ENCODE results near the gene FLOT1. TPM values are rescaled to one million over a fixed set of nuclear protein-coding genes. Genes with fewer than 3 reads are reported as not detected.
A peak's percentile ranks its signal among the peaks of the same experiment; 100 is the strongest.

Gene FLOT1
- total and polyA plus RNA-seq, 9 of the 15 experiments (the other 6 are each of a cell fraction or from before 2014, with no cell fraction given), result 11.7 to 149 (median 118) TPM

DNA sequence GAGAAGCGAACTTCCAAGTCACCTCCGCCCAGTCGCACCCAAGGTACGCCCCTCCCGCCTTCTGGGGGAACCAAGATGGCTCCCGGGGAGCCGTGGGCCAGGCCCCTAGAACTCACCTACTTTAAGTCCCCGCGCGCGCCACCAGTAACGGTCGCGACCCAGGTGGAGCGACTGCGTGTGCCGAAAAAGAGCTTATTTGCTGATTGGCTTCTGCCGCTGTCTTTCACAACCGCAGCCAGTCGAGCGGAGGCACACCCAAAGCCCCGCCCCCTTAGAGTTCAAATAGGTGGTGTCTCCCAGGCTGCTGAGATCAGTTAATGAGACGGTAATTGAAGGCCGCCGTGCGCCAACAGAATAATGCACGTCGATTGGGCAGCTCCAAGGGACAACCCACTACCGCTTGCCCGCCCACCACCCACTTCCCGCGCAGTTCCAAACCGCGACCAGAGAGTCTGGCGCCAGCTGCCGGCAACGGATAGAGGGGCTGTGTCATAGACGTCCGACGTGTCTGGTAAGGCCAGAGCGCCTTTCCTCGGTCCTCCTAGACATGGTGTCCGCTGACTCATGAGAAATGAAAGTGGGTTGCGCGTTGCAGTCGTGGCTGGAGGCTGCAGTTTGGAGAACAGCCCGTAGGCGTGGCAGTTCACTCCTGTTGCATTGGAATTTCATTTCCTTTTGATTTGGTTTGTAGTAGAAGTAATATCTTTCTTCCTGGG, 25.2 kb downstream of the FLOT1 start, which contains the start of gene MDC1 (continued):
- TF ChIP-seq, protein P1, sequence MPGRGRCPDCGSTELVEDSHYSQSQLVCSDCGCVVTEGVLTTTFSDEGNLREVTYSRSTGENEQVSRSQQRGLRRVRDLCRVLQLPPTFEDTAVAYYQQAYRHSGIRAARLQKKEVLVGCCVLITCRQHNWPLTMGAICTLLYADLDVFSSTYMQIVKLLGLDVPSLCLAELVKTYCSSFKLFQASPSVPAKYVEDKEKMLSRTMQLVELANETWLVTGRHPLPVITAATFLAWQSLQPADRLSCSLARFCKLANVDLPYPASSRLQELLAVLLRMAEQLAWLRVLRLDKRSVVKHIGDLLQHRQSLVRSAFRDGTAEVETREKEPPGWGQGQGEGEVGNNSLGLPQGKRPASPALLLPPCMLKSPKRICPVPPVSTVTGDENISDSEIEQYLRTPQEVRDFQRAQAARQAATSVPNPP (IDR thresholded peaks at IDR 0.05; ENCODE audit: borderline replicate concordance, insufficient read depth, insufficient read length), result no peak
- TF ChIP-seq ZNF717 (CRISPR knock-in tag; IDR thresholded peaks at IDR 0.05), result no peak
- no peak for TF ChIP-seq ZNF644 (tag; IDR thresholded peaks at IDR 0.05; ENCODE audit: low read depth)
- TF ChIP-seq GATAD2A (IDR thresholded peaks at IDR 0.05), result peak; percentile 58; the same call in 1 of the 2 replicates
- TF ChIP-seq ZNF134 (CRISPR knock-in tag; conservative IDR thresholded peaks at IDR 0.05), result no peak
- TF ChIP-seq GABPB1 (CRISPR knock-in tag; IDR thresholded peaks at IDR 0.05), result peak; percentile 80
- TF ChIP-seq TEAD1 (CRISPR knock-in tag; IDR thresholded peaks at IDR 0.05), result peak; percentile 69 to 95; a peak in 3 of 4 replicates
- TF ChIP-seq STAT6 (CRISPR knock-in tag; IDR thresholded peaks at IDR 0.05), result no peak; the same call in 1 of the 2 replicates
- TF ChIP-seq, protein P2, sequence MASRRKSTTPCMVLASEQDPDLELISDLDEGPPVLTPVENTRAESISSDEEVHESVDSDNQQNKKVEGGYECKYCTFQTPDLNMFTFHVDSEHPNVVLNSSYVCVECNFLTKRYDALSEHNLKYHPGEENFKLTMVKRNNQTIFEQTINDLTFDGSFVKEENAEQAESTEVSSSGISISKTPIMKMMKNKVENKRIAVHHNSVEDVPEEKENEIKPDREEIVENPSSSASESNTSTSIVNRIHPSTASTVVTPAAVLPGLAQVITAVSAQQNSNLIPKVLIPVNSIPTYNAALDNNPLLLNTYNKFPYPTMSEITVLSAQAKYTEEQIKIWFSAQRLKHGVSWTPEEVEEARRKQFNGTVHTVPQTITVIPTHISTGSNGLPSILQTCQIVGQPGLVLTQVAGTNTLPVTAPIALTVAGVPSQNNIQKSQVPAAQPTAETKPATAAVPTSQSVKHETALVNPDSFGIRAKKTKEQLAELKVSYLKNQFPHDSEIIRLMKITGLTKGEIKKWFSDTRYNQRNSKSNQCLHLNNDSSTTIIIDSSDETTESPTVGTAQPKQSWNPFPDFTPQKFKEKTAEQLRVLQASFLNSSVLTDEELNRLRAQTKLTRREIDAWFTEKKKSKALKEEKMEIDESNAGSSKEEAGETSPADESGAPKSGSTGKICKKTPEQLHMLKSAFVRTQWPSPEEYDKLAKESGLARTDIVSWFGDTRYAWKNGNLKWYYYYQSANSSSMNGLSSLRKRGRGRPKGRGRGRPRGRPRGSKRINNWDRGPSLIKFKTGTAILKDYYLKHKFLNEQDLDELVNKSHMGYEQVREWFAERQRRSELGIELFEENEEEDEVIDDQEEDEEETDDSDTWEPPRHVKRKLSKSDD (conservative IDR thresholded peaks at IDR 0.05; ENCODE audit: low read length), result peak; percentile 92
- TF ChIP-seq GTF2F1 (IDR thresholded peaks at IDR 0.05; ENCODE audit: low read depth, low read length), result peak; percentile 87; the same call in 1 of the 2 replicates
- TF ChIP-seq NCOA6 (IDR thresholded peaks at IDR 0.05), result no peak
- peak; percentile 7; the same call in 1 of the 2 replicates for TF ChIP-seq NR4A1 (CRISPR knock-in tag; IDR thresholded peaks at IDR 0.05)
- TF ChIP-seq NR4A1 (tag; IDR thresholded peaks at IDR 0.05), result no peak
- TF ChIP-seq ZKSCAN1 (IDR thresholded peaks at IDR 0.05; ENCODE audit: low read depth, low read length), result peak; percentile 88
- TF ChIP-seq RCOR1 (IDR thresholded peaks at IDR 0.05; ENCODE audit: borderline replicate concordance in 1 of 2, low read depth in 2 of 2, low read length in 2 of 2), result peak; percentile 10 to 82
- no peak for TF ChIP-seq FOXJ3 (CRISPR knock-in tag; IDR thresholded peaks at IDR 0.05)
- peak; percentile 53 for TF ChIP-seq SAP30 (IDR thresholded peaks at IDR 0.05; ENCODE audit: borderline replicate concordance, insufficient read depth, low read depth, low read length, poor library complexity, severe bottlenecking)
- TF ChIP-seq, protein P3, sequence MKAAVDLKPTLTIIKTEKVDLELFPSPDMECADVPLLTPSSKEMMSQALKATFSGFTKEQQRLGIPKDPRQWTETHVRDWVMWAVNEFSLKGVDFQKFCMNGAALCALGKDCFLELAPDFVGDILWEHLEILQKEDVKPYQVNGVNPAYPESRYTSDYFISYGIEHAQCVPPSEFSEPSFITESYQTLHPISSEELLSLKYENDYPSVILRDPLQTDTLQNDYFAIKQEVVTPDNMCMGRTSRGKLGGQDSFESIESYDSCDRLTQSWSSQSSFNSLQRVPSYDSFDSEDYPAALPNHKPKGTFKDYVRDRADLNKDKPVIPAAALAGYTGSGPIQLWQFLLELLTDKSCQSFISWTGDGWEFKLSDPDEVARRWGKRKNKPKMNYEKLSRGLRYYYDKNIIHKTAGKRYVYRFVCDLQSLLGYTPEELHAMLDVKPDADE (conservative IDR thresholded peaks at IDR 0.05; ENCODE audit: control insufficient read depth, low read depth, low read length), result peak; percentile 73
- TF ChIP-seq EP400 (IDR thresholded peaks at IDR 0.05), result peak; percentile 100
- TF ChIP-seq CCNT2 (IDR thresholded peaks at IDR 0.05; ENCODE audit: borderline replicate concordance, extremely low read depth, insufficient read length, low read depth, low read length), result peak; percentile 88
